Measurements from ENCODE around the gene CDH13.

- TF ChIP-seq POLR2AphosphoS5 (IDR thresholded peaks at IDR 0.05; ENCODE audit: borderline replicate concordance, low read depth, low read length): no peak
- TF ChIP-seq EZH2 (IDR thresholded peaks at IDR 0.05): no peak
- TF ChIP-seq FOXP2 (optimal IDR thresholded peaks at IDR 0.05; ENCODE audit: control extremely low read depth, extremely low read length, insufficient read depth): no peak
Measured at GRCh38 chr16:83682868-83683235, 1056.1 kb downstream of the CDH13 start.

Data from SK-N-MC (cell line).